K562 (cell line): ENCODE measurements around the gene EP300. TPM values are rescaled to one million over a fixed set of nuclear protein-coding genes. Genes with fewer than 3 reads are reported as not detected.

Source experiments
- ATAC-seq: fragments of 200-7000 bp; cut with Tn5 transposase; 3 replicates; pipeline ENCODE4 v1.9.1; 2020; ENCODE audit warnings: moderate library complexity
- BruUV-seq: library from RNA; stranded (reverse); fragments of 400-500 nt; replicated peaks from 2 replicates; lab custom pipeline; 2021; lab: Mats Ljungman, UMichigan
- CTCF ChIA-PET: fragments of 300-600 bp; formaldehyde crosslinking; extraction: SDS; loops from one replicate; lab custom pipeline; 2021; ENCODE audit warnings: low intra/inter-chr PET ratio; lab: Yijun Ruan, JAX
- POLR2A ChIA-PET: fragments of 300-600, 350-650 bp; sonication (Branson Sonifier 250); formaldehyde crosslinking; extraction: SDS; loops from one replicate; lab custom pipeline; 2021; ENCODE audit warnings: antibody characterized with exemption, inconsistent platforms; lab: Yijun Ruan, JAX
- DNase-seq, 4 experiments: peaks; one replicate each; pipeline versions ENCODE4 v3.0.0 to v3.0.0-alpha.2; 2011 to 2018; ENCODE audit warnings: low spot score in 3 of 4, mixed read lengths in 3 of 4; ENCODE audit errors: extremely low read depth in 1 of 4
- FAIRE-seq: peaks from 2 replicates; lab custom pipeline; 2011; peaks lifted over from hg19 to GRCh38; lab: Jason Lieb, UNC
- H2AFZ ChIP-seq: 2 replicates; pipeline ENCODE4 v1.6.0; 2011; ENCODE audit warnings: low read depth, low read length, control low read depth, inconsistent platforms
- H3K27ac ChIP-seq: fragments of 200-600 bp; 3 replicates; pipeline ENCODE4 v1.8.0; 2011; ENCODE audit warnings: low read depth, mild to moderate bottlenecking, control low read depth, inconsistent platforms, low read length, moderate library complexity, mixed read lengths; ENCODE audit errors: extremely low read depth
- H3K27me3 ChIP-seq, 2 experiments: fragments of 300-600 bp in 1 of 2; 2 replicates in 1 of 2; 3 replicates in 1 of 2; pipeline versions ENCODE4 v1.6.0 to v1.8.0; 2011; ENCODE audit warnings: inconsistent platforms in 2 of 2, low read length in 2 of 2, mild to moderate bottlenecking in 1 of 2, mixed read lengths in 1 of 2, moderate library complexity in 1 of 2; ENCODE audit not compliant: control insufficient read depth in 2 of 2, insufficient read depth in 2 of 2
- H3K36me3 ChIP-seq: fragments of 300-600 bp; 3 replicates; pipeline ENCODE4 v1.8.0; 2011; ENCODE audit warnings: mild to moderate bottlenecking, low read length, inconsistent platforms; ENCODE audit not compliant: control insufficient read depth, insufficient read depth
- H3K4me1 ChIP-seq, 2 experiments: fragments of 200-600 bp in 1 of 2; replicated peaks in 1 of 2; 2 replicates in 1 of 2; 3 replicates in 1 of 2; pipeline versions ENCODE4 v1.5.1 to v1.8.0; 2011; ENCODE audit warnings: inconsistent platforms in 2 of 2, low read length in 2 of 2, mild to moderate bottlenecking in 1 of 2, mixed read lengths in 1 of 2, moderate library complexity in 1 of 2; ENCODE audit not compliant: control insufficient read depth in 2 of 2, insufficient read depth in 2 of 2
- H3K4me2 ChIP-seq: 2 replicates; pipeline ENCODE4 v1.6.1; 2011; ENCODE audit warnings: low read length, control low read depth, inconsistent platforms, mixed read lengths; ENCODE audit not compliant: insufficient read depth
- H3K4me3 ChIP-seq: fragments of 200-600 bp; sonication (generic), shearing (Covaris generic); 2 replicates; pipeline ENCODE4 v1.5.1; 2016; ENCODE audit warnings: control low read depth, inconsistent platforms
- H3K79me2 ChIP-seq: fragments of 200-600 bp; 3 replicates; pipeline ENCODE4 v1.8.0; 2011; ENCODE audit warnings: low read length, inconsistent platforms; ENCODE audit not compliant: control insufficient read depth, insufficient read depth
- H3K9ac ChIP-seq, 2 experiments: 2 replicates each; pipeline versions ENCODE4 v1.6.0 to v1.6.1; 2011; ENCODE audit warnings: low read depth in 2 of 2, low read length in 2 of 2, control low read depth in 1 of 2, inconsistent platforms in 1 of 2, mild to moderate bottlenecking in 1 of 2, mixed read lengths in 1 of 2; ENCODE audit not compliant: insufficient read depth in 1 of 2
- H3K9me1 ChIP-seq: one replicate; pipeline ENCODE4 v1.6.0; 2011; ENCODE audit warnings: inconsistent platforms, mild to moderate bottlenecking, low read length, moderate library complexity; ENCODE audit not compliant: control insufficient read depth, insufficient read depth
- H3K9me3 ChIP-seq: replicated peaks from 2 replicates; pipeline ENCODE4 v1.5.1; 2011; ENCODE audit warnings: low read depth, low read length, inconsistent platforms; ENCODE audit not compliant: control insufficient read depth, insufficient read depth
- H4K20me1 ChIP-seq: replicated peaks from 2 replicates; pipeline ENCODE4 v1.6.1; 2011; ENCODE audit warnings: low read length, inconsistent platforms, mixed read lengths; ENCODE audit not compliant: control insufficient read depth, insufficient read depth
- FOXM1 ChIP-seq, 2 experiments: fragments of 450-650 bp in 1 of 2; sonication (generic) in 1 of 2; formaldehyde crosslinking in 1 of 2; IDR thresholded peaks; 2 replicates each; pipeline versions ENCODE4 v1.6.1 to v1.9.0; 2017 to 2022; ENCODE audit warnings: low read depth in 2 of 2, mild to moderate bottlenecking in 2 of 2, missing genetic modification reagents in 1 of 2, moderate library complexity in 1 of 2
- GTF3C2 ChIP-seq: IDR thresholded peaks from 3 replicates; pipeline ENCODE4 v1.6.1; 2011; ENCODE audit warnings: borderline replicate concordance, mild to moderate bottlenecking, moderate library complexity; ENCODE audit not compliant: insufficient read length; ENCODE audit errors: extremely low read depth
- ILF3 ChIP-seq: fragments of 450-650 bp; IDR thresholded peaks from 2 replicates; pipeline ENCODE4 v1.6.1; 2018; ENCODE audit warnings: antibody characterized with exemption, mild to moderate bottlenecking, moderate library complexity, borderline replicate concordance
- MTA1 ChIP-seq: fragments of 450-650 bp; IDR thresholded peaks from 2 replicates; pipeline ENCODE4 v1.6.1; 2017; ENCODE audit warnings: borderline replicate concordance
- NCOA2 ChIP-seq, 2 experiments: fragments of 450-650 bp; IDR thresholded peaks; 2 replicates each; pipeline ENCODE4 v1.6.1; 2018; ENCODE audit warnings: mild to moderate bottlenecking in 2 of 2, moderate library complexity in 1 of 2; ENCODE audit not compliant: partially characterized antibody in 2 of 2
- POLR2A ChIP-seq: fragments of 450-650 bp; conservative IDR thresholded peaks from 2 replicates; pipeline ENCODE4 v1.6.1; 2016
- ZNF408 ChIP-seq: fragments of 250-450 bp; sonication (Bioruptor Pico); IDR thresholded peaks from 2 replicates; pipeline ENCODE4 v1.4.0; 2020; ENCODE audit warnings: low read depth, mild to moderate bottlenecking, moderate library complexity
- ZNF41 ChIP-seq: fragments of 250-450 bp; sonication (Bioruptor Pico); conservative IDR thresholded peaks from 2 replicates; pipeline ENCODE4 v1.4.0; 2020; ENCODE audit warnings: mild to moderate bottlenecking
- WGBS: fragments of 100-300 bp; shearing (Covaris generic); methylation state at CpG from one replicate; pipeline ENCODE4 v1.1.6; 2016; ENCODE audit warnings: low coverage, mixed read lengths; ENCODE audit not compliant: insufficient coverage; ENCODE audit errors: missing lambda C conversion rate; 5-methylcytosine and 5-hydroxymethylcytosine counted together
- in situ Hi-C: fragments of 300-500 bp; cut with MboI; formaldehyde crosslinking; loops from 4 replicates; pipeline ENCODE4 v1.15.0; 2018; ENCODE audit warnings: inconsistent platforms, mixed read lengths
- intact Hi-C: fragments of 100-400 bp; cut with micrococcal nuclease; formaldehyde crosslinking; loops from 2 replicates; pipeline ENCODE4 v1.14.2; 2022
- polyA plus RNA-seq, 8 experiments: library from polyadenylated mRNA; depleted of rRNA in 4 of 8; stranded (reverse) in 5 of 8; unstranded in 3 of 8; fragments of >200 nt; fragmentation: Nextera tagmentation in 2 of 8; fragmentation: Illumina TruSeq in 1 of 8; extraction: Ambion mirVana in 2 of 8; extraction: Trizol in 1 of 8; gene quantifications; 2 replicates each; pipeline versions ENCODE4 v1.2.1 to v1.2.3, GENCODE V29; 2011 to 2014; ENCODE audit warnings: inconsistent platforms in 1 of 8, missing spikeins in 1 of 8
- total RNA-seq, 7 experiments: library from RNA; depleted of rRNA in 6 of 7; stranded (reverse); fragments of >200 nt in 6 of 7; fragmentation: Illumina TruSeq in 2 of 7; extraction: Trizol in 2 of 7; gene quantifications; 2 replicates each; pipeline versions ENCODE4 v1.2.1 to v1.2.3, GENCODE V29; 2011 to 2021; ENCODE audit warnings: low replicate concordance in 1 of 7

Gene EP300
- total and polyA plus RNA-seq, 9 of the 15 experiments (the other 6 are each of a cell fraction or from before 2014, with no cell fraction given) = 2.2 to 28.6 (median 10.9) TPM

DNA sequence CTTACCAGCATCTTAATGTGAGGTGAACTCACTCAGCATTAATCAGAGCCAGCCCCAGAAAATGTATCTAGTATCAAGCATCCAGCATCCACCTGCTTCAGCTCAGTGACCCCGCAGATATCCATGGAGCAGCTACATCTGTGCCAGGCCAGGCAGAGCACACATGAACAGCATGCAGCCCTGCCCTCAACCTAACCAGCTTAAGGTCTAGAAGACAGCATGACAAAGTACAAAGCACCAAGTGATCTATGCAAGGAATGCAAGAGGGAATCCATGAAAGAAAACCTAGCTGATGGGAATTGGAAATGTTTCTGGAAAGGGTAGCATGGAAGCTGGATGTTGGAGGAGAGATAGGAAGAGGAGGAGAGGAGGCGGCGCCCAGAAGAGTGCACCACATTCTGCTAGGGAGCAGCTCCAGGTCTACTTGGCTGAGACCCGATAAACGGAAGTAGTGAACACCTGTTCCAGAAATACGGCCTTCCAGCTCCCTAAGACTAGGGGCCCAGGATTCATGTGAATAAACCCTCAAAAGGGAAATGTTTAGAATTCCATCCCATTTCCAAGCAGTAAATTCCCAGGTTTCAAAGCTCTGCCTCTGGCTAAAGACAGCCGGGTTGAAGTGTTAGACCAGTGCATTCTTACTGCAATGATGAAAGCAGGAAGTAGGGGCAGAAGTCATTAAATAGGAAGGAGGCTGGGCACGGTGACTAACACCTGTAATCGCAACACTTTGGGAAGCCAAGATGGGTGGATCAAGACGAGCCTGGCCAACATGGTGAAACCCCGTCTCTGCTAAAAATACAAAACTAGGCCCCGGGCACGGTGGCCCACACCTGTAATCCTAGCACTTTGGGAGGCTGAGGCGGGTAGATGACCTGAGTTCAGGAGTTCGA is 89.2 kb downstream of the EP300 start:
- Histone ChIP-seq H3K36me3 (peaks cover 29% of the 10 kb centered on the region; the same call in 2 of the 3 replicates), H3K27ac (no peak overlapping the region), H3K9me1 (no peaks in the 10 kb centered on the region), H3K4me2 (no peak overlapping the region), H4K20me1 (peaks cover 5% of the 10 kb centered on the region; the same call in 1 of the 2 replicates), H3K79me2 (no peaks in the 10 kb centered on the region; the same call in 2 of the 3 replicates), H3K4me1 (no peaks in the 10 kb centered on the region; a peak in 1 of 5 replicates), H2AFZ (no peak overlapping the region), H3K9me3 (no peaks in the 10 kb centered on the region), H3K9ac (no peak overlapping the region), H3K27me3 (no peaks in the 10 kb centered on the region), H3K4me3 (no peak overlapping the region)
- no peak for TF ChIP-seq ZNF408 (CRISPR knock-in tag)
- 0 out of 2 replicates have a peak, but pooled peaks have one; percentile 34 for TF ChIP-seq POLR2A
- ATAC-seq = peak; percentile 50
- FAIRE-seq = no peak
- no peak for DNase-seq
- POLR2A ChIA-PET = interaction anchor here (0.6 to 1.7 kb wide), 5 partner anchors 8 to 160 kb away, joined by 3 to 4 read pairs (median 3); no protein-coding TSS in a partner anchor
- 90% methylated on average over 12 of the region's 15 CpGs for WGBS
- CTCF ChIA-PET = no interaction called here
- BruUV-seq = no TSS peak
- in situ Hi-C loops (no loop called here), intact Hi-C loops (no loop called here)

DNA sequence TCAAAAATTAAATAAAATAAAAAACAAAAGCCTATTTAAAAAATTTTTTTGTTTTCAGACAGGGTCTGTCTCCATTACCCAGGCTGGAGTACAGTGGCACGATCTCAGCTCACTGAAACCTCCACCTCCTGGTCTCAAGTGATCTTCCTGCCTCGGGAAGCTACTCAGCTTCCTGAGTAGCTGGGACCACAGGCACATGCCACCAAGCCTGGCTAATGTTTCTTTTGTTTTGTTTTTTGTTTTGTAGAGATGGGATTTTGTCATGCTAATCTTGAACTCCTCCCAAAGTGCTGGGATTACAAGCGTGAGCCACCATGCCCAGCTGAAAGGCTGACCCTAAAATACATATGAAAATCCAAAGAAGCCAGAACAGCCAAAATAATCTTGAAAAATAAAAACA is 92.3 kb downstream of the EP300 start:
- H3K4me3 ChIP-seq = no peak overlapping the region
- no peak for DNase-seq
- no peak overlapping the region for H3K27ac ChIP-seq
- no peak overlapping the region for H3K9ac ChIP-seq
- H3K36me3 ChIP-seq = peaks cover 4% of the 10 kb centered on the region; the same call in 1 of the 3 replicates
- no peak overlapping the region for H3K4me2 ChIP-seq
- intact Hi-C loops = no loop called here
- H3K79me2 ChIP-seq = no peaks in the 10 kb centered on the region
- no peak for ATAC-seq
- no peaks in the 10 kb centered on the region for H3K9me1 ChIP-seq
- FAIRE-seq = no peak
- no peaks in the 10 kb centered on the region for H3K27me3 ChIP-seq
- ChIA-PET POLR2A (interaction anchor here (0.6 to 0.7 kb wide), 2 partner anchors 15 to 92 kb away, joined by 3 read pairs; partner anchors contain the start of gene EP300), CTCF (no interaction called here)
- no peaks in the 10 kb centered on the region for H3K9me3 ChIP-seq
- TF ChIP-seq NCOA2 (IDR thresholded peaks at IDR 0.05; ENCODE audit: partially characterized antibody in 2 of 2) (no peak), ILF3 (no peak), GTF3C2 (no peak), ZNF41 (CRISPR knock-in tag) (no peak), FOXM1 (IDR thresholded peaks at IDR 0.05; ENCODE audit: low read depth) (no peak), FOXM1 (CRISPR knock-in tag; IDR thresholded peaks at IDR 0.05; ENCODE audit: low read depth) (no peak), MTA1 (no peak)
- BruUV-seq = no TSS peak
- H3K4me1 ChIP-seq = peaks cover 0 to 2% of the 10 kb centered on the region in 2 experiments; a peak in 2 of 5 replicates
- WGBS = 58% methylated on average over 2 of the region's 3 CpGs
- H4K20me1 ChIP-seq = no peaks in the 10 kb centered on the region
- H2AFZ ChIP-seq = no peak overlapping the region
- in situ Hi-C loops = no loop called here
